Body of pancreas (tissue), 4 donors: ENCODE data around the gene NVL.

ENCODE experiments used
- CTCF ChIP-seq, 7 experiments: fragments of 450-650 bp in 4 of 7; fragments of 200-600 bp in 3 of 7; sonication (generic) in 3 of 7; IDR thresholded peaks; one replicate each; pipeline ENCODE4 v1.5.1; 2016 to 2019; ENCODE audit warnings: antibody characterized with exemption in 7 of 7
- POLR2A ChIP-seq, 3 donors: fragments of 450-650 bp; IDR thresholded peaks; one replicate each; pipeline ENCODE4 v1.6.1; 2016; ENCODE audit warnings: antibody characterized with exemption in 3 of 3, mild to moderate bottlenecking in 2 of 3

GRCh38 chr1:224325959-224326358 lies 4.0 kb downstream of the NVL start:
- TF ChIP-seq CTCF (IDR thresholded peaks at IDR 0.05) (no peak), POLR2A (IDR thresholded peaks at IDR 0.05) (no peak)
